HG03196 (cell line): ENCODE data around the gene MYO5B.
"Not testable (repeated sequence)": the region's sequence is repeated elsewhere in the genome, so short reads cannot be mapped to it uniquely, and the experiment has no call there.

ENCODE experiments used
- ATAC-seq: cut with Tn5 transposase; IDR thresholded peaks from one replicate; pipeline ENCODE4 v1.9.1; 2021; ENCODE audit not compliant: unreplicated experiment

MYO5B gene

DNA sequence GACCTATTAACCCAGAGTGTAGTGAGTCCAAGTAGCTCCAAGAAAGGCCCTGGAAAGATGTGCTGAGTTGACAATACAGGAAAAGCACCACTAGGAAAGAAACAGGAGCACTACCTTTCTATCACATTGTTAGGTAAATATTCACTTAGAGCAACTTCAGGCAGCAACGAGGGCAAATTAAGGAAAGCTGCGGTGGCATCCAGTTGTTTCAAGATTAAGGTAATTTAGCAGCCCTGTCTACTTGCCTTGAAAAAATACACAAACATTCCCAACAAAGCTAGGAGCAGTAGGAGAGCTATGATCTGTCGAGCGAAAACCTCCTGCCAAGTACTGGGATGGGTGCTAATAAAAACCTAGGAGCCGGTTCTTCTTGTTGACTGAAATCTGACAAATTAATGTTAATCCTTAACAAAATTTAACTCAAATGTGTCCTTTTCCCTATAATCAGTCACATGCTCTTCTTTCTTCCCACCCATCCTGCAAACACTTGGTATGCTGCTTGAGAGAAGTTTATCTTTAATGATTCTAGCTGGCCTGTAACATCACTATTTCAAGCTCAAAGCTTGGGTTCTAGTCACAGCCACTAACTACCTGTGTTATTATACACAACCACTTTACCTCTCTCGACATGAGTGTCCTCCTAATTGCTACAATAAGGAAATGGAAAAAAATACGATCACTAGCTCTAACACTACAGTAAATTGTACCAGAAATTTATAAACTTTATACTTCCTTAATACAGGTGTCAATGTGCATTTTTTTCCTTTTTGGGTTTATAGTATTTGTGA, 383.6 kb downstream of the MYO5B start:
- ATAC-seq: no peak

DNA sequence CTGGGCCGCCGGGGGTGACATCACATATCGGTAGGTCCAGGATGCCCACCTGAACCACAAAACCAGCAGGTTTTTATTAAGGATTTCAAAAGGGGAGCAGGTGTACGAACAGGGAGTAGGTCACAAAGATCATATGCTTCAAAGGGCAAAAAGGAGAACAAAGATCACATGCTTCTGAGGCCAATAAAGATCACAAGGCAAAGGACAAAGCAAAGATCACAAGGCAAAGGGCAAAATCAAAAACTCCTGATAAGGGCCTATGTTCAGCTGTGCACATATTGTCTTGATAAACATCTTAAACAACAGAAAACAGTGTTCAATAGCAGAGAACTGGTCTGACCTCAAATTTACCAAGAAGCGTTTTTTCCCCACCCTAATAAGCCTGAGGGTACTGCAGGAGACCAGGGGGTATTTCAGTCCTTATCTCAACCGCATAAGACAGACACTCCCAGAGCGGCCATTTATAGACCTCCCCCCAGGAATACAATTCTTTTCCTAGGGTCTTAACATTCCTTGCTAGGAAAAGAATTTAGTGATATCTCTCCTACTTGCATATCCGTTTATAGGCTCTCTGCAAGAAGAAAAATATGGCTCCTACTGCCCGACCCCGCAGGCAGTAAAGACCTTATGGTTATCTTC, 386.3 kb downstream of the MYO5B start:
- ATAC-seq: not testable (repeated sequence)

DNA sequence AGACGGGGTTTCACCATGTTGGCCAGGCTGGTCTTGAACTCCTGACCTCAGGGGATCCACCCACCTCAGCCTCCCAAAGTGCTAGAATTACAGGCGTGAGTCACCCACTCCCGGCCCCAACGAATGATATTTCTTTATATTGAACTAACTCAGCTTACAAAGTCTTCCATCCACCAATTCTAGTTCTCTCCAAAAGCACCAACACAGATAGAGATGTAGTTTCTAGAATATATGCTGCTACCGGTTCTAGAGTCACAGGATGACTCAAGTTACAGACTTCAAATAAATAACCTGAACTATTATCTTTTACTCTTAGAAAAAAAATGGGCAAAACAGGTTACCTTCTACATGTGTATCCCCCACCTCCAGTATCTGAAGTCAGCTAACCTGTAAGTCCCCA, 390.9 kb downstream of the MYO5B start:
- no peak for ATAC-seq

DNA sequence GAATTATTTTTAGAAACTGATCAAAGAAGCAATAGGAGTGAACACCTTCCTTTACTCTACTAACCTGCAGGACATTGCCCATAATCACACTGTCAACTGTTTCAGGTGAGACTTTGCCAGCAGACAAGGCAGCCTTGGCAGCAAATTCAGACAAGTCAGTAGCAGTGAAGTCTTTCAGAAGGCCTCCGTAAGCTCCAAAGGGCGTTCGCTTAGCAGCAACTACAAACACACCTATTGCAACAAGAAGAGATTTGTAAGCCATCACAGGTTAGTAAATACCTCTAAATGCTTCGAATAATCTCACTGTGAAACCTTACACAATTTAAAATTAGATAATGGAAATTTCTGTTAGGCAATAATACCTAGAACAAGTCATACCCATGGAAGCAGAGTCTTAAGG, 392.3 kb downstream of the MYO5B start:
- no peak for ATAC-seq

DNA sequence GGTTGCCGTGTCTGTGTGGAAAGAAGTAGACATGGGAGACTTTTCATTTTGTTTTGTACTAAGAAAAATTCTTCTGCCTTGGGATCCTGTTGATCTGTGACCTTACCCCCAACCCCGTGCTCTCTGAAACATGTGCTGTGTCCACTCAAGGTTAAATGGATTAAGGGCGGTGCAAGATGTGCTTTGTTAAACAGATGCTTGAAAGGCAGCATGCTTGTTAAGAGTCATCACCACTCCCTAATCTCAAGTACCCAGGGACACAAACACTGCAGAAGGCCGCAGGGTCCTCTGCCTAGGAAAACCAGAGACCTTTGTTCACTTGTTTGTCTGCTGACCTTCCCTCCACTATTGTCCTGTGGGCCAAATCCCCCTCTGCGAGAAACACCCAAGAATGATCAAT, 394.5 kb downstream of the MYO5B start:
- ATAC-seq: not testable (repeated sequence)

DNA sequence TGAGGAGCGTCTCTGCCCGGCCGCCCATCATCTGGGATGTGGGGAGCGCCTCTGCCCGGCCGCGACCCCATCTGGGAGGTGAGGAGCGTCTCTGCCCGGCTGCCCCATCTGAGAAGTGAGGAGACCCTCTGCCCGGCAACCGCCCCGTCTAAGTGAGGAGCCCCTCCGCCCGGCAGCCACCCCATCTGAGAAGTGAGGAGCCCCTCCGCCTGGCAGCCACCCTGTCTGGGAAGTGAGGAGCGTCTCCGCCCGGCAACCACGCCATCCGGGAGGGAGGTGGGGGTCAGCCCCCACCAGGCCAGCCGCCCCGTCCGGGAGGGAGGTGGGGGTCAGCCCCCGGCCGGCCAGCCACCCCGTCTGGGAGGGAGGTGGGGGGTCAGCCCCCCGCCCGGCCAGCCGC, 395.1 kb downstream of the MYO5B start:
- ATAC-seq: not testable (repeated sequence)

DNA sequence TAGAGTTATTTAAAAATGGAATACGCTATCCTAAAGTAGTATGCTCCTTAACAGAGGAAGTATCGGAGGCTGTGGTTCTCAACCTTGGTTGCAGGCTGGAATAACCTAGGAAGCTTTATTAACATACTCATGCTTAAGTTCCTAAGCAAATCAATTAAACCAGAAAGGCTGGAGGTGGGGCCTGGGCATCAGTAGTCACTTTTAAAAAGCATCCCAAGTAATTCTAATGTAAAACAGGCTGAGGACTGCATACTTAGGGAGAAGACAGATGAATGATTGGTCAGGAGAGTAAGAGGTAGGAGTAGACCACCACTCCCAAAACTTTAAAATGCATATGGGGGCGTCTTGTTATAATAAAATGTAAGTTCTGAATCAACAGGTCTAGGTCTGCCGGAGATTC, 396.9 kb downstream of the MYO5B start:
- no peak for ATAC-seq

DNA sequence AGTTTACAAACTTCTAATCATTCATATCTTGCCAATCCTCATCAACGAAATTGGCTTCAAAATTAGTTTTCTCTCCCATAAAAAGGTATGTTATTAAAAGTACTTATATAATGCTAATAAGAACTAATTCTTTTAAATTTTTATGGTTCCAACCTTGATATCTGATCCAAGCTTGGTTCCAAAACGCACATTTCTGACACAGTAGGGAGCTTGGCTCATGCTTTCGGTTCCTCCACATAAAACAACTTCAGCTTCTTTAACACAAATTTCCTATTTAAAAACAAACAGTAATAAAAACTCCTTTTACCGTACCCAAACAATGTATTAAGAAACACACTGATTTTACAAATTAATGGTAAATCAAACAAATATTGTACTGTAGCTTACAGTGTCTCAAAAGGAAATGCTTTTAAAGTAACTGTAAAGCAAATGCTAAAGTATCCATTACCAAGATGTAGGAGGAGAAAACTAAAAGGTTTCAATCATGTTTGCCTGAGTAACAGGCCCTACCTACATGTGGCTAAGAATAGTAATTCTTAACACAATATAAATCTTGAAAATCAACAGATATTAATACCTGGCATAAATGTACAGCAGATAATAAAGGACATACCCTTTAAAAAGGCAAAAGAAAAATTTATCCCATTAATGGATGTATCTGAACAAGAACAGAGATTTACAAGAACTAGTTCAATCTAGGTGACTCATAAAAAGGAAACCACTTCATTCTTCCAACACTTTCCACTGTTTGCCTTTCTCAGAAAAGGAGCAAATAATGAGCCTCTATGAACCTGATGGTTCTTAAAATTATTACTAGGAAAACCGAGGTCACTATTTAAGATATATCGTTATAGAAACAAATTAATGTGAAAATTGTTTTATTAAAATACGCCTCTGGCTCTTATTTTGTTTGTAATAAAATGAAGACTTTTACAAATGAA, 399.1 kb downstream of the MYO5B start:
- ATAC-seq: no peak

DNA sequence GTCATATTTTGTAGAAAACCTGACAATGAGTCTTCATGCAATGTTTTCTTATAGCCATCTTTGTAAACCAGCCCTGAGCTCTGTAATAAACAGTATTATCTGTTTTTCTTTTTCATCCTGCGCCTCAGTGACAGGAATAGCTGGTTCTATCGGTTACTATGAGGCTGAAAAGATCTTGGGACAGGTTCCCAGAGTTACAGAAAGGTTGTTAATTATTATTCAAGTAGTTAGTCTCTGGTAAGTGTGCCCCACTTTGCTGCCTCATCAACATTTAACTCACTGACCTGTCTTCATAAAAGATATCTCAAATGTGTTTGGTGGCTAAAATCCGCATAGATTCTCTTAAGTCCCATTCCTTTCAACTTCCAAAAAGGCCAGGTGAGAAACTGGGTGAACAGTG, 400.2 kb downstream of the MYO5B start:
- ATAC-seq: no peak

DNA sequence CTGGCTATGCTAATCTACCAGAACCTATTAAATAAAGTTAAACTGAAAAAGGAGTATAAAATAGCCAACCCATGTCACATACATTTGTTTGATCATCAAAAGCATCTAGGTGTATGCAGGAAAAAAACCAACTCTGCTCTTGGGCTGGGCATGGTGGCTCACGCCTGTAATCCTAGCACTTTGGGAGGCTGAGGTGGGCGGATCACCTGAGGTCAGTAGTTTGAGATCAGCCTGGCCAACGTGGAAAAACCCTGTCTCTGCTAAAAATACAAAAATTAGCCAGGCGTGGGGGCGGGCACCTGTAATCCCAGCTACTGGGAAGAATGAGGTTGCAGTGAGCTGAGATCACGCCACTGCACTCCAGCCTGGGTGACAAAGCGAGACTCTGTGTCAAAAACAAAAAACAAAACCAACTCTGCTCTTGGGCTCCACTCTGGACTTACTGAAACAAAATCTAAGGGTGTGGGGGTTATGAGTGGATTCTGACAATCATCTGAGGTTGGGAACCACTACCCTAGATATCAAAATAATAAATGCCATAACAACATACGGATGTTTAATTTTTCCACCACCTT, 405.3 kb downstream of the MYO5B start:
- not testable (repeated sequence) for ATAC-seq

DNA sequence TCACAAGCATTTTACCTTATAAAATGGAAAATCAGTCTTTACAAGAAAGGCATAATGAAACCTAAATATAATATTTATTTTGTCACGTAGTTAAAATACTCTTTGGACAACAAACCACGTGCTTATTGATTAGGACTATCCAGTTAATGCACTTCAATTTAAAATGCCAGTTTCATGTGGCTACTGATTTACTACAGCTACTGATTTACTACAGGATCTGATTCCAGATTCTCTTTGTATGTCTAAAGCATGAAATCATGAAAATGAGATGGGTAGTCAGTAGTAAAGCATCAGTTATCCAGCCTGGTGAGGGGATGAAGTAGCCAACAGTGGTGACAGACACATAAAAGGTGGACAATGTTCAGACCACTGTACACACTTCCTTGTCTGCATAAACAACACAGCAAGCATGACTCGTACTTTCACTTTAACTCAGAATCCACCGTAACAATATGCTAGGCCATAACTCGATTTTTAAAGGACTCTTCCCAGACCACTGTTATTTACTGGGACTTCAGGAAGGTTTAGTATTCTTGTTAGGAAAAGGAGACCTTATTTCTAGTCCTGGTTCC, 406.5 kb downstream of the MYO5B start:
- ATAC-seq: peak; percentile 64

DNA sequence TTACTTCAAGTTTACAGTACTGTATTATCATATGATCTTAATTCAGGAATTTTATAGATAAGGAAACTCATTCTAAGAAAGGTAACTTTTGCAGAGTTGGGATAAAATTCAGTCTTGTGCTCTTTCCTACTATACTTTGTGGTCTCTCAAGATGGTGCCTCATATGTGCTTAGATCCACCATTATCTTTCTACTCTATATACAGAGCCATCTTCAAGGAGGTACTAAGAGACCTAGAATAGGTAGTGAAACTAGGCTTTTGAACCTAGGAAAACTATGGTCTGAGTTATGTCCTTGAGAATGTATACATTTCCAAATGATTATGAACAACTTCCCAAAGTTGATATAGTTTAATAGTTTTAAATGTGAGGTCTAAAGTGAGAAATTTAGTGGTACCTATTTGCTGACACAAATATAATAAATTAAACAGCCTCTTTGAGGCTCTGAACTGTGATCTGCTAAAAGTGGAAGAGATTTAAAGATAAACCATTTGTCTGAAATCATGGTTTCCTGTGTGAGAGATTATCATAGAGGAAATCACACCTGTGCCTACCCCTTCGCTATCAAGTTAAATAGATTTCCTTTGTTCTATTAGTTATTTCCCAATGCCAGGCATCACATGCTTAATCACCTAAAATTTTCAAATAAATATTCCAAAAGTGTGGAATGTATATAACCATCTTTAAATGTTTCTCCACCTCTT, 408.8 kb downstream of the MYO5B start:
- ATAC-seq: no peak

DNA sequence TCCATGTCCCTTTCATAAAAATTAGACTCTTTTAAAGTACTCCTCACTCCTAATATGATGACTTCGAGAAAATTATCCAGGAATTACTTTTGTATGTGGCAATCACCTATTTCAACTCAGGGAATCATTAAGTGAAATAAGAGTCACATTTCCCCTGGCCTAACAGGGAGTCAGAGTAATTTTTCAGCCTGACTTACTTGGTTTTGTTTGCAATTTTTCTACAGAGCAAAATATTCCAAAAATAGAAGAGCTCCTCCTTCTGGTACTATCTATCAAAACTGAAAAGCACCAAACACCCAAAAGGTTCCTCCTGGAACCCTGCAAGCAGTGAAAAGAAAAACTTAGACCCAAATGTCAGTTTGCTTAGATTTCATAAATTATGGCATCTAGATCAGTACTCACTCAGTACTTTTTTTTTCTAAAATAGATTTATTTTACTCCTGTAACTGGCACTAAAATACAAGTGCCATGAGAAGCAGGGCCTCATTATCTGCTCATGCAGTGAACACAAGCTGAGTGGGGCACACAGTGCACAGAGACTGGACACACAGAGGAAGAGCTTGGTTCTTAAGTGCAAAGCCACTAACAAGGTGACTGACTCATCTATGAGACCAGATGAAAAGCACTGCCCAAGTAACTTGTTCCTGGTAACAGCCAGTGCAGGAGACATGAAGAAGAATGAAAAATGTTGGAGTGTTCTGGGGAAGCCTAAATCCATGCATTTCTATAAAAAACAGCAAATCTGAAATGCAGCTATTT, 410.3 kb downstream of the MYO5B start:
- ATAC-seq: no peak

DNA sequence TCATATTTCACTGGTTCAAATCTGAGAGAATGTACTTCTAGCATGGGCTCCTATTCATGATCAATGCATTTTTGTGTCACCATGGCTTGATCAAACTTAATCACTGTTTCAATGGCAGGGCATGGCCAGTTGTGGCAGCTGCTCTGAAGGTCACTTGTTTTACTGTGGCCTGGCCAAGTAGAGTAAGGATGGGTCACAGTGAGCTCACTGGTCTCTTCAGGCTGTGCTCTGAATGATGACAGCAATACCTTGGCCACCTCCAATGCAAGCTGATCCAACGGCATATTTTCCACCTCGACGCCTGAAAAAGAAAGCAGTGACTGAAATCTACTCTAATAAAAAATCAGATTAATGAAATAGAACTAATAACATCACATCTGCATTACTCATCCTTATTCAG, 411.3 kb downstream of the MYO5B start:
- ATAC-seq: not testable (repeated sequence)

DNA sequence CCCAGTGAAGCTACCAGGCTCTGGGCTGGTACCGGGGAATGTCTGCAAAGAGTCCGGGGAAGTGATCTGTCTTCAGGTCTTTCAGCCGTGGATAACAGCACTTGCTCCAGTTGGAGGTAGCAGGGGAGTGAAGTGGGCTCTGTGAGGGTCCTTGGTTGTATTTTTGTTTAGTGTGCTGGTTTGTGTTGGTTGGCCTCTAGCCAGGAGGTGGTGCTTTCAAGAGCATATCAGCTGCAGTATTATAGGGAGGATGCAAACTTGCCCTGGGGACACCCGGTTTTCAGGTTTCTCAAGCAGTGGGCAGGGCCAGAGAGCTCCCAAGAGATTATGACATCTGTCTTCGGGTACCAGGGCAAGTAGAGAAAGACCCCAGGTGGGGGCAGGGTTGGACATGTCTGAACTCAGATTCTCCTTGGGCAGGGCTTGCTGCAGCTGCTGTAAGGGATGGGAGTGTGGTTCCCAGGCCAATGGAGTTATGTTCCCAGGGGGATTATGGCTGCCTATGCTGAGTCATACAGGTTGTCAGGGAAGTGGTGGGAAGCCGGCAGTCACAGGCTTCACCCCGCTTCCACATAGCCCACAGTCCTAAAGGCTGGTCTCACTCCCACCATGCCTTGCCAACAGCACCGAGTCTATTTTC, 416.0 kb downstream of the MYO5B start:
- no peak for ATAC-seq
